GM23338 (cell line): ENCODE results near the gene ZKSCAN8. TPM values are rescaled to one million over a fixed set of nuclear protein-coding genes. Genes with fewer than 3 reads are reported as not detected.

Experiments
- ATAC-seq: fragments of 200-7000 bp; cut with Tn5 transposase; 3 replicates; pipeline ENCODE4 v1.9.1; 2020
- DNase-seq: peaks from one replicate; pipeline ENCODE4 v3.0.0-alpha.2; 2015; ENCODE audit warnings: low spot score
- H2AFZ ChIP-seq: fragments of 200-600 bp; sonication (generic); 2 replicates; pipeline ENCODE4 v1.8.0; 2016; ENCODE audit warnings: antibody characterized with exemption, mild to moderate bottlenecking, moderate library complexity
- H3F3A ChIP-seq: fragments of 200-600 bp; sonication (generic); replicated peaks from 2 replicates; pipeline ENCODE4 v1.8.0; 2017; ENCODE audit warnings: antibody characterized with exemption, mixed run types, low read depth
- H3K27ac ChIP-seq: fragments of 200-600 bp; sonication (generic); 2 replicates; pipeline ENCODE4 v1.6.1; 2016; ENCODE audit warnings: low read depth
- H3K27me3 ChIP-seq: fragments of 200-600 bp; sonication (generic); 2 replicates; pipeline ENCODE4 v1.8.0; 2016; ENCODE audit warnings: mild to moderate bottlenecking, mixed run types, moderate library complexity; ENCODE audit not compliant: insufficient read depth
- H3K36me3 ChIP-seq: fragments of 200-600 bp; sonication (generic); 2 replicates; pipeline ENCODE4 v1.8.0; 2016; ENCODE audit warnings: mild to moderate bottlenecking; ENCODE audit not compliant: insufficient read depth
- H3K4me1 ChIP-seq: fragments of 200-600 bp; sonication (generic); 2 replicates; pipeline ENCODE4 v1.8.0; 2016; ENCODE audit warnings: mild to moderate bottlenecking, moderate library complexity; ENCODE audit not compliant: insufficient read depth
- H3K4me2 ChIP-seq: fragments of 200-600 bp; sonication (generic); 2 replicates; pipeline ENCODE4 v1.7.1; 2017; ENCODE audit warnings: mixed run types
- H3K4me3 ChIP-seq: fragments of 200-600 bp; sonication (generic); 2 replicates; pipeline ENCODE4 v1.6.1; 2016; ENCODE audit warnings: mixed run types
- H3K79me2 ChIP-seq: fragments of 200-600 bp; sonication (generic); replicated peaks from 2 replicates; pipeline ENCODE4 v1.8.0; 2017; ENCODE audit warnings: mild to moderate bottlenecking; ENCODE audit not compliant: insufficient read depth
- H3K9me2 ChIP-seq: fragments of 200-600 bp; sonication (generic); 2 replicates; pipeline ENCODE4 v1.8.0; 2017; ENCODE audit not compliant: insufficient read depth
- H4K20me1 ChIP-seq: fragments of 200-600 bp; sonication (generic); replicated peaks from 2 replicates; pipeline ENCODE4 v1.8.0; 2017; ENCODE audit warnings: mild to moderate bottlenecking; ENCODE audit not compliant: insufficient read depth
- H3K27ac Mint-ChIP-seq: 2 replicates; pipeline ENCODE4 v1.8.0; 2020; ENCODE audit warnings: inconsistent platforms, mild to moderate bottlenecking, moderate library complexity, mixed read lengths
- H3K27me3 Mint-ChIP-seq: 3 replicates; pipeline ENCODE4 v1.8.0; 2022; ENCODE audit warnings: low read depth, mild to moderate bottlenecking, moderate library complexity, mixed read lengths, inconsistent platforms; ENCODE audit not compliant: insufficient read depth, poor library complexity
- H3K36me3 Mint-ChIP-seq: 3 replicates; pipeline ENCODE4 v1.8.0; 2021; ENCODE audit warnings: low read depth, mild to moderate bottlenecking, inconsistent platforms, moderate library complexity, mixed read lengths
- H3K4me1 Mint-ChIP-seq: 3 replicates; pipeline ENCODE4 v1.8.0; 2020; ENCODE audit warnings: mild to moderate bottlenecking, inconsistent platforms, mixed read lengths
- H3K4me3 Mint-ChIP-seq: 3 replicates; pipeline ENCODE4 v1.8.0; 2021; ENCODE audit warnings: moderate library complexity, mild to moderate bottlenecking, inconsistent platforms, mixed read lengths
- H3K9me3 Mint-ChIP-seq: 3 replicates; pipeline ENCODE4 v1.8.0; 2020; ENCODE audit warnings: moderate library complexity, mild to moderate bottlenecking, inconsistent platforms, mixed read lengths
- EZH2 ChIP-seq: fragments of 200-600 bp; sonication (generic); IDR thresholded peaks from one replicate; pipeline ENCODE4 v1.8.0; 2017; ENCODE audit warnings: antibody characterized with exemption, mild to moderate bottlenecking, low read depth; ENCODE audit not compliant: unreplicated experiment
- EZH2phosphoT487 ChIP-seq: fragments of 200-600 bp; sonication (generic); IDR thresholded peaks from one replicate; pipeline ENCODE4 v1.8.1; 2018; ENCODE audit warnings: antibody characterized with exemption; ENCODE audit not compliant: unreplicated experiment
- JUNB ChIP-seq: IDR thresholded peaks from one replicate; pipeline ENCODE4 v1.6.1; 2016; ENCODE audit warnings: antibody characterized with exemption; ENCODE audit not compliant: unreplicated experiment
- STAT1 ChIP-seq: IDR thresholded peaks from one replicate; pipeline ENCODE4 v1.6.1; 2016; ENCODE audit warnings: antibody characterized with exemption; ENCODE audit not compliant: unreplicated experiment
- ZNF114 ChIP-seq: fragments of 250-450 bp; sonication (Bioruptor Pico); IDR thresholded peaks from 2 replicates; pipeline ENCODE4 v1.5.0; 2020; ENCODE audit warnings: mild to moderate bottlenecking, moderate library complexity
- ZNF331 ChIP-seq: fragments of 250-450 bp; sonication (Bioruptor Pico); IDR thresholded peaks from 2 replicates; pipeline ENCODE4 v1.5.0; 2020; ENCODE audit warnings: low read depth, mild to moderate bottlenecking, moderate library complexity
- polyA plus RNA-seq: library from polyadenylated mRNA; unstranded; fragments of >200 nt; fragmentation: Nextera tagmentation; extraction: Ambion mirVana; gene quantifications from 2 replicates; pipeline ENCODE4 v1.2.1, GENCODE V29; 2016
- total RNA-seq: library from RNA; depleted of rRNA; stranded (reverse); fragments of >200 nt; shearing (Covaris generic); gene quantifications from 2 replicates; pipeline ENCODE4 v1.2.3, GENCODE V29; 2014
- TF ChIP-seq, protein P1 (sequence below), 2 experiments: fragments of 200-600 bp in 1 of 2; sonication (generic) in 1 of 2; conservative IDR thresholded peaks; 2 replicates each; pipeline versions ENCODE4 v1.5.1 to v1.6.1; 2016 to 2017; ENCODE audit warnings: antibody characterized with exemption in 2 of 2, low read depth in 2 of 2, mild to moderate bottlenecking in 2 of 2, moderate library complexity in 1 of 2
- TF ChIP-seq, protein P2 (sequence below): IDR thresholded peaks from one replicate; pipeline ENCODE4 v1.6.1; 2018; ENCODE audit warnings: antibody characterized with exemption; ENCODE audit not compliant: unreplicated experiment
- TF ChIP-seq, protein P3 (sequence below): IDR thresholded peaks from 2 replicates; pipeline ENCODE4 v1.6.1; 2016; ENCODE audit warnings: antibody characterized with exemption

ZKSCAN8 gene
- total and polyA plus RNA-seq, 2 experiments from 2014 or later: 4.2 to 22.6 TPM

DNA sequence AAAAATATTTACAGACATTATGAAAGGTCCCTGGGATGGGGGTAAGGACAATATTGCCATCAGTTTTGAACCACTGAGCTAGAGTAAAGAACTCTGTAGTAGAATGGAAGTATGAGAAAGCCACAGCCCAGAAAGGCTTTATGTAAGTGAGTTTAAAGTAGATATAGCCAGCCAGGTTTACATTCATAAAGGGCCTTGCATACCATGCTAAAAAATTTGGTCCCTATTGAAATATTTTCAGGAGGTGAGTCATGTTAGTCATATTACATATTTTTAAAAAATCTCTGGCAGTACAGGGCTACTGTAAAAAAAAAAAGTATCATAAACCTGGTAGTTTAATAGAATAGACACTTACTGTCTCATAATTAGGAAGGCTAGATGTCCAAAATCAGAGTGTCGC lies 3.5 kb downstream of the ZKSCAN8 start:
- H2AFZ ChIP-seq: no peak overlapping the region
- peaks cover 27% of the 10 kb centered on the region for H4K20me1 ChIP-seq
- peaks cover 46% of the 10 kb centered on the region for H3K36me3 Mint-ChIP-seq
- H3K4me1 ChIP-seq: 0 out of 2 replicates have a peak, but pooled peaks cover 8% of the 10 kb centered on the region
- DNase-seq (no peak), ATAC-seq (no peak)
- no peak overlapping the region for H3K4me3 ChIP-seq
- no peak overlapping the region for H3K4me3 Mint-ChIP-seq
- no peaks in the 10 kb centered on the region for H3F3A ChIP-seq
- peaks cover 7% of the 10 kb centered on the region; the same call in 2 of the 3 replicates for H3K4me1 Mint-ChIP-seq
- H3K9me2 ChIP-seq: no peaks in the 10 kb centered on the region
- H3K36me3 ChIP-seq: peaks cover 26% of the 10 kb centered on the region
- no peaks in the 10 kb centered on the region for H3K9me3 Mint-ChIP-seq
- peaks cover 9% of the 10 kb centered on the region for H3K27me3 ChIP-seq
- H3K27ac ChIP-seq: no peak overlapping the region
- TF ChIP-seq EZH2 (no peak), ZNF331 (no peak), ZNF114 (CRISPR knock-in tag) (no peak), EZH2phosphoT487 (no peak), JUNB (no peak), STAT1 (no peak)
- TF ChIP-seq, protein P1, sequence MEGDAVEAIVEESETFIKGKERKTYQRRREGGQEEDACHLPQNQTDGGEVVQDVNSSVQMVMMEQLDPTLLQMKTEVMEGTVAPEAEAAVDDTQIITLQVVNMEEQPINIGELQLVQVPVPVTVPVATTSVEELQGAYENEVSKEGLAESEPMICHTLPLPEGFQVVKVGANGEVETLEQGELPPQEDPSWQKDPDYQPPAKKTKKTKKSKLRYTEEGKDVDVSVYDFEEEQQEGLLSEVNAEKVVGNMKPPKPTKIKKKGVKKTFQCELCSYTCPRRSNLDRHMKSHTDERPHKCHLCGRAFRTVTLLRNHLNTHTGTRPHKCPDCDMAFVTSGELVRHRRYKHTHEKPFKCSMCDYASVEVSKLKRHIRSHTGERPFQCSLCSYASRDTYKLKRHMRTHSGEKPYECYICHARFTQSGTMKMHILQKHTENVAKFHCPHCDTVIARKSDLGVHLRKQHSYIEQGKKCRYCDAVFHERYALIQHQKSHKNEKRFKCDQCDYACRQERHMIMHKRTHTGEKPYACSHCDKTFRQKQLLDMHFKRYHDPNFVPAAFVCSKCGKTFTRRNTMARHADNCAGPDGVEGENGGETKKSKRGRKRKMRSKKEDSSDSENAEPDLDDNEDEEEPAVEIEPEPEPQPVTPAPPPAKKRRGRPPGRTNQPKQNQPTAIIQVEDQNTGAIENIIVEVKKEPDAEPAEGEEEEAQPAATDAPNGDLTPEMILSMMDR (conservative IDR thresholded peaks at IDR 0.05; ENCODE audit: low read depth in 2 of 2): no peak
- TF ChIP-seq, protein P2, sequence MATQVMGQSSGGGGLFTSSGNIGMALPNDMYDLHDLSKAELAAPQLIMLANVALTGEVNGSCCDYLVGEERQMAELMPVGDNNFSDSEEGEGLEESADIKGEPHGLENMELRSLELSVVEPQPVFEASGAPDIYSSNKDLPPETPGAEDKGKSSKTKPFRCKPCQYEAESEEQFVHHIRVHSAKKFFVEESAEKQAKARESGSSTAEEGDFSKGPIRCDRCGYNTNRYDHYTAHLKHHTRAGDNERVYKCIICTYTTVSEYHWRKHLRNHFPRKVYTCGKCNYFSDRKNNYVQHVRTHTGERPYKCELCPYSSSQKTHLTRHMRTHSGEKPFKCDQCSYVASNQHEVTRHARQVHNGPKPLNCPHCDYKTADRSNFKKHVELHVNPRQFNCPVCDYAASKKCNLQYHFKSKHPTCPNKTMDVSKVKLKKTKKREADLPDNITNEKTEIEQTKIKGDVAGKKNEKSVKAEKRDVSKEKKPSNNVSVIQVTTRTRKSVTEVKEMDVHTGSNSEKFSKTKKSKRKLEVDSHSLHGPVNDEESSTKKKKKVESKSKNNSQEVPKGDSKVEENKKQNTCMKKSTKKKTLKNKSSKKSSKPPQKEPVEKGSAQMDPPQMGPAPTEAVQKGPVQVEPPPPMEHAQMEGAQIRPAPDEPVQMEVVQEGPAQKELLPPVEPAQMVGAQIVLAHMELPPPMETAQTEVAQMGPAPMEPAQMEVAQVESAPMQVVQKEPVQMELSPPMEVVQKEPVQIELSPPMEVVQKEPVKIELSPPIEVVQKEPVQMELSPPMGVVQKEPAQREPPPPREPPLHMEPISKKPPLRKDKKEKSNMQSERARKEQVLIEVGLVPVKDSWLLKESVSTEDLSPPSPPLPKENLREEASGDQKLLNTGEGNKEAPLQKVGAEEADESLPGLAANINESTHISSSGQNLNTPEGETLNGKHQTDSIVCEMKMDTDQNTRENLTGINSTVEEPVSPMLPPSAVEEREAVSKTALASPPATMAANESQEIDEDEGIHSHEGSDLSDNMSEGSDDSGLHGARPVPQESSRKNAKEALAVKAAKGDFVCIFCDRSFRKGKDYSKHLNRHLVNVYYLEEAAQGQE: no peak
- TF ChIP-seq, protein P3, sequence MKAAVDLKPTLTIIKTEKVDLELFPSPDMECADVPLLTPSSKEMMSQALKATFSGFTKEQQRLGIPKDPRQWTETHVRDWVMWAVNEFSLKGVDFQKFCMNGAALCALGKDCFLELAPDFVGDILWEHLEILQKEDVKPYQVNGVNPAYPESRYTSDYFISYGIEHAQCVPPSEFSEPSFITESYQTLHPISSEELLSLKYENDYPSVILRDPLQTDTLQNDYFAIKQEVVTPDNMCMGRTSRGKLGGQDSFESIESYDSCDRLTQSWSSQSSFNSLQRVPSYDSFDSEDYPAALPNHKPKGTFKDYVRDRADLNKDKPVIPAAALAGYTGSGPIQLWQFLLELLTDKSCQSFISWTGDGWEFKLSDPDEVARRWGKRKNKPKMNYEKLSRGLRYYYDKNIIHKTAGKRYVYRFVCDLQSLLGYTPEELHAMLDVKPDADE: no peak
- no peak overlapping the region for H3K27ac Mint-ChIP-seq
- peaks cover 12% of the 10 kb centered on the region for H3K27me3 Mint-ChIP-seq
- no peak overlapping the region for H3K4me2 ChIP-seq
- H3K79me2 ChIP-seq: peaks cover 57% of the 10 kb centered on the region

DNA sequence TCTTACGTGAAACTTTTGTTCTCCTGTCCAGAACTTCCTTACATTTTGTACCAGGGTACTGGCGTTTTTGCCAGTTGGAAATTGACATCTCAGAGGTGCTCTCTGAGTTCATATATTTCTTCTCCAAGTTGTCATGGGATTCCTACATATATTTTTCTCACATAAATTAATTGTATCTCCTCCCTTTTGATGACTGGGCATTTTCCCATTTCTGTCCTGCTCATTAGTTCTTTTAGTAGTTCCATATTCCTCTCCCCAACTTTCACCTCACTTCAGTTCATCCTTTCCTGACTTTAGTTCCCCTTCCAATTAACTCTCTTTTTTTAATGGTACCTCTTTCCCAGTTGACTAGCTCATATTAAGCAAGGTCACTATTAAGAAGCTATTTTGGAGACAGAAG lies 10.8 kb downstream of the ZKSCAN8 start:
- no peaks in the 10 kb centered on the region for H3K4me1 Mint-ChIP-seq
- H3K27ac Mint-ChIP-seq: no peak overlapping the region
- Histone ChIP-seq H3F3A (no peaks in the 10 kb centered on the region), H3K9me2 (no peaks in the 10 kb centered on the region), H3K27me3 (no peaks in the 10 kb centered on the region), H3K79me2 (peaks cover 3% of the 10 kb centered on the region; the same call in 1 of the 2 replicates), H4K20me1 (peaks cover 14% of the 10 kb centered on the region), H3K36me3 (peaks cover 74% of the 10 kb centered on the region), H3K27ac (no peak overlapping the region), H3K4me2 (no peak overlapping the region), H3K4me3 (no peak overlapping the region), H2AFZ (no peak overlapping the region), H3K4me1 (no peaks in the 10 kb centered on the region)
- DNase-seq (no peak), ATAC-seq (no peak)
- H3K4me3 Mint-ChIP-seq: no peak overlapping the region
- H3K27me3 Mint-ChIP-seq: no peaks in the 10 kb centered on the region
- peaks cover 93% of the 10 kb centered on the region for H3K36me3 Mint-ChIP-seq
- H3K9me3 Mint-ChIP-seq: peaks cover 4% of the 10 kb centered on the region
- TF ChIP-seq ZNF331: no peak
- TF ChIP-seq JUNB: no peak
- TF ChIP-seq, protein P1 (conservative IDR thresholded peaks at IDR 0.05; ENCODE audit: low read depth in 2 of 2): no peak
